Lower lobe of right lung (tissue), 2 donors: ENCODE data around the gene MPP2. TPM values are rescaled to one million over a fixed set of nuclear protein-coding genes. Genes with fewer than 3 reads are reported as not detected.
A peak's percentile ranks its signal among the peaks of the same experiment; 100 is the strongest.

Source experiments
- ATAC-seq, 2 donors: fragments of 200-7000 bp; cut with Tn5 transposase; one replicate each; pipeline ENCODE4 v1.9.1; 2020 to 2022; ENCODE audit warnings: mild to moderate bottlenecking in 2 of 2, moderate library complexity in 2 of 2
- DNase-seq: peaks from one replicate; pipeline ENCODE4 v3.0.0-alpha.2; 2020
- H3K27ac ChIP-seq: fragments of 200-600 bp; one replicate; pipeline ENCODE4 v1.8.0; 2022
- H3K27me3 ChIP-seq: fragments of 200-600 bp; one replicate; pipeline ENCODE4 v1.8.0; 2022; ENCODE audit warnings: low read depth
- H3K36me3 ChIP-seq: fragments of 200-600 bp; one replicate; pipeline ENCODE4 v1.8.0; 2022; ENCODE audit warnings: mild to moderate bottlenecking
- H3K4me1 ChIP-seq: fragments of 200-600 bp; one replicate; pipeline ENCODE4 v1.8.0; 2022
- H3K4me3 ChIP-seq: fragments of 200-600 bp; one replicate; pipeline ENCODE4 v1.8.0; 2022; ENCODE audit warnings: mild to moderate bottlenecking
- H3K9me3 ChIP-seq: fragments of 200-600 bp; one replicate; pipeline ENCODE4 v1.8.0; 2022
- CTCF ChIP-seq: fragments of 200-600 bp; IDR thresholded peaks from one replicate; pipeline ENCODE4 v1.8.0; 2022; ENCODE audit warnings: antibody characterized with exemption, mild to moderate bottlenecking
- intact Hi-C: fragments of 100-400 bp; cut with DNase I; formaldehyde crosslinking; loops from one replicate; pipeline ENCODE4 v1.11.0; 2022
- total RNA-seq: library from RNA; stranded (reverse); fragmentation: NEBNext Ultra II Directional; extraction: Animal tissue kit (Norgen Biotek cat#: 25700); gene quantifications from one replicate; pipeline ENCODE4 v1.2.1, GENCODE V29; 2021
- donor health status: DM: no; HTN: yes; CAD: no; lungs with severe emphysema.

The MPP2 gene
- total RNA-seq, 1 donor from 2014 or later: 0.62 TPM

- no peak for ATAC-seq
- no peak for TF ChIP-seq CTCF
- peaks cover 17% of the 10 kb centered on the region for H3K27me3 ChIP-seq
- no peak overlapping the region for H3K4me3 ChIP-seq
- H3K9me3 ChIP-seq: no peaks in the 10 kb centered on the region
- DNase-seq: no peak
- H3K4me1 ChIP-seq: no peaks in the 10 kb centered on the region
- no peaks in the 10 kb centered on the region for H3K36me3 ChIP-seq
- H3K27ac ChIP-seq: no peak overlapping the region
- intact Hi-C loops: no loop called here
These were observed 54.8 kb downstream of the MPP2 start for GRCh38 chr17:43852571-43852970.

GRCh38 chr17:43849116-43849515 lies 58.2 kb downstream of the MPP2 start:
- no peak overlapping the region for H3K27ac ChIP-seq
- no peak for DNase-seq
- no peak for TF ChIP-seq CTCF
- no peaks in the 10 kb centered on the region for H3K9me3 ChIP-seq
- H3K4me1 ChIP-seq: peaks cover 17% of the 10 kb centered on the region
- no peak overlapping the region for H3K4me3 ChIP-seq
- H3K27me3 ChIP-seq: peaks cover 7% of the 10 kb centered on the region
- intact Hi-C loops: no loop called here
- no peaks in the 10 kb centered on the region for H3K36me3 ChIP-seq
- ATAC-seq: no peak

GRCh38 chr17:43848601-43849000 lies 58.7 kb downstream of the MPP2 start:
- Histone ChIP-seq H3K36me3 (no peaks in the 10 kb centered on the region), H3K4me3 (no peak overlapping the region), H3K4me1 (peaks cover 17% of the 10 kb centered on the region), H3K9me3 (no peaks in the 10 kb centered on the region), H3K27me3 (peaks cover 6% of the 10 kb centered on the region), H3K27ac (no peak overlapping the region)
- DNase-seq: no peak
- no peak for ATAC-seq
- TF ChIP-seq CTCF: no peak
- intact Hi-C loops: no loop called here

GRCh38 chr17:43846963-43847371 lies 60.4 kb downstream of the MPP2 start, which contains the start of gene CD300LG:
CD300LG (plus strand) TSS chr17:43847176; CDS start chr17:43847217, 41 bp downstream.
- peak; percentile 34 for ATAC-seq
- intact Hi-C loops: no loop called here
- DNase-seq: peak; percentile 61

GRCh38 chr17:43846221-43846712 lies 61.1 kb downstream of the MPP2 start:
- intact Hi-C loops: no loop called here
- ATAC-seq (peak; percentile 95 to 96), DNase-seq (peak; percentile 90)
- H3K9me3 ChIP-seq: no peaks in the 10 kb centered on the region
- H3K27ac ChIP-seq: peak overlapping the region; percentile 39
- peaks cover 21% of the 10 kb centered on the region for H3K4me1 ChIP-seq
- H3K4me3 ChIP-seq: no peak overlapping the region
- peak; percentile 99 for TF ChIP-seq CTCF
- H3K36me3 ChIP-seq: no peaks in the 10 kb centered on the region
- H3K27me3 ChIP-seq: no peaks in the 10 kb centered on the region

More at GRCh38 chr17:43846963-43847371, 60.4 kb downstream of the MPP2 start, which contains the start of gene CD300LG:
- H3K27me3 ChIP-seq: peaks cover 5% of the 10 kb centered on the region
- peaks cover 17% of the 10 kb centered on the region for H3K4me1 ChIP-seq
- peak within 1 kb of the TSS; percentile 39 for H3K27ac ChIP-seq
- H3K4me3 ChIP-seq: no peak within 1 kb of the TSS
- H3K36me3 ChIP-seq: no peaks in the 10 kb centered on the region
- TF ChIP-seq CTCF: no peak
- H3K9me3 ChIP-seq: no peaks in the 10 kb centered on the region
